Type B pancreatic cell (in vitro differentiated cells): Measurements from ENCODE around the gene CASK. TPM values are rescaled to one million over a fixed set of nuclear protein-coding genes. Genes with fewer than 3 reads are reported as not detected.
"Not testable (repeated sequence)": the region's sequence is repeated elsewhere in the genome, so short reads cannot be mapped to it uniquely, and the experiment has no call there.

Experiments
- DNase-seq: peaks from one replicate; pipeline ENCODE4 v3.0.0; 2021; ENCODE audit warnings: mixed read lengths; ENCODE audit not compliant: unreplicated experiment; ENCODE audit errors: extremely low spot score
- H3K27ac Mint-ChIP-seq: 2 replicates; pipeline ENCODE4 v1.8.0; 2021; ENCODE audit warnings: mild to moderate bottlenecking, mixed read lengths
- H3K27me3 Mint-ChIP-seq: 2 replicates; pipeline ENCODE4 v1.8.0; 2021; ENCODE audit warnings: mixed read lengths
- H3K36me3 Mint-ChIP-seq: 2 replicates; pipeline ENCODE4 v1.8.0; 2021; ENCODE audit warnings: mixed read lengths
- H3K4me1 Mint-ChIP-seq: one replicate; pipeline ENCODE4 v1.8.0; 2021; ENCODE audit warnings: mixed read lengths; ENCODE audit not compliant: unreplicated experiment
- H3K4me3 Mint-ChIP-seq: 2 replicates; pipeline ENCODE4 v1.8.0; 2021; ENCODE audit warnings: mild to moderate bottlenecking, mixed read lengths
- H3K9me3 Mint-ChIP-seq: 2 replicates; pipeline ENCODE4 v1.8.0; 2021; ENCODE audit warnings: mixed read lengths
- total RNA-seq: library from RNA; stranded (reverse); gene quantifications from 2 replicates; pipeline ENCODE4 v1.2.1, GENCODE V29; 2021; ENCODE audit warnings: low replicate concordance
- TF ChIP-seq, protein P1 (sequence below): fragments of 200-600 bp; sonication (generic); conservative IDR thresholded peaks from 2 replicates; pipeline ENCODE4 v1.5.0; 2021; ENCODE audit warnings: antibody characterized with exemption, mild to moderate bottlenecking

Gene CASK
- total RNA-seq, 1 donor from 2014 or later, result 93.8 TPM

- H3K4me3 Mint-ChIP-seq, result no peak overlapping the region
- H3K4me1 Mint-ChIP-seq, result no peaks in the 10 kb centered on the region
- DNase-seq, result no peak
- H3K27me3 Mint-ChIP-seq, result no peaks in the 10 kb centered on the region
- TF ChIP-seq, protein P1, sequence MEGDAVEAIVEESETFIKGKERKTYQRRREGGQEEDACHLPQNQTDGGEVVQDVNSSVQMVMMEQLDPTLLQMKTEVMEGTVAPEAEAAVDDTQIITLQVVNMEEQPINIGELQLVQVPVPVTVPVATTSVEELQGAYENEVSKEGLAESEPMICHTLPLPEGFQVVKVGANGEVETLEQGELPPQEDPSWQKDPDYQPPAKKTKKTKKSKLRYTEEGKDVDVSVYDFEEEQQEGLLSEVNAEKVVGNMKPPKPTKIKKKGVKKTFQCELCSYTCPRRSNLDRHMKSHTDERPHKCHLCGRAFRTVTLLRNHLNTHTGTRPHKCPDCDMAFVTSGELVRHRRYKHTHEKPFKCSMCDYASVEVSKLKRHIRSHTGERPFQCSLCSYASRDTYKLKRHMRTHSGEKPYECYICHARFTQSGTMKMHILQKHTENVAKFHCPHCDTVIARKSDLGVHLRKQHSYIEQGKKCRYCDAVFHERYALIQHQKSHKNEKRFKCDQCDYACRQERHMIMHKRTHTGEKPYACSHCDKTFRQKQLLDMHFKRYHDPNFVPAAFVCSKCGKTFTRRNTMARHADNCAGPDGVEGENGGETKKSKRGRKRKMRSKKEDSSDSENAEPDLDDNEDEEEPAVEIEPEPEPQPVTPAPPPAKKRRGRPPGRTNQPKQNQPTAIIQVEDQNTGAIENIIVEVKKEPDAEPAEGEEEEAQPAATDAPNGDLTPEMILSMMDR, result no peak
- peaks cover 4% of the 10 kb centered on the region for H3K36me3 Mint-ChIP-seq
- no peak overlapping the region for H3K27ac Mint-ChIP-seq
- peaks cover 4% of the 10 kb centered on the region for H3K9me3 Mint-ChIP-seq
These were observed 245.9 kb downstream of the CASK start for GRCh38 chrX:41677183-41678060.

DNA sequence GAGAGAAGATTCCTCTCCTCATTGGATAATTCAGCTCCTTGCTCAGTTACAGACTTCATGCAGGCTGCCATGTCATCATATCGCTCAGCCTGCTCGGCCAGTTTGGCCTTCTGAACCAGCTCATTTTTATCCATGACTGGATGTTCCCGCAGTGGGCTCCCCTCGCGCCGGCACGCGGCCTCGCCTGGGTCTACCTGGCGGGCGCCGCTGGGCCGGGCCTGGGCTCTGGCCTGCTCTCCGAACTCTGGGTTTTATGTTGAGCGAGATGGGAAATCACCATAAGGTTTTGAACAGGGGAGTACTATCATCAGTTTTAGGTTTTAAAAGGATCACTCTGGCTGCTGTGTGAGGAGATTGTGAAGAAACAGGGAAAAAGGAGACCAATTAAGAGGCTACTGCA is 247.0 kb downstream of the CASK start:
- not testable (repeated sequence) for H3K27ac Mint-ChIP-seq, H3K9me3 Mint-ChIP-seq, DNase-seq, H3K27me3 Mint-ChIP-seq, H3K36me3 Mint-ChIP-seq, H3K4me3 Mint-ChIP-seq, H3K4me1 Mint-ChIP-seq

GRCh38 chrX:41672643-41673042 is 250.7 kb downstream of the CASK start:
- Mint-ChIP-seq H3K4me3 (no peak overlapping the region), H3K9me3 (peaks cover 4% of the 10 kb centered on the region), H3K4me1 (no peaks in the 10 kb centered on the region), H3K27ac (no peak overlapping the region), H3K27me3 (no peaks in the 10 kb centered on the region), H3K36me3 (peaks cover 14% of the 10 kb centered on the region)
- DNase-seq, result no peak
- TF ChIP-seq, protein P1, result no peak

DNA sequence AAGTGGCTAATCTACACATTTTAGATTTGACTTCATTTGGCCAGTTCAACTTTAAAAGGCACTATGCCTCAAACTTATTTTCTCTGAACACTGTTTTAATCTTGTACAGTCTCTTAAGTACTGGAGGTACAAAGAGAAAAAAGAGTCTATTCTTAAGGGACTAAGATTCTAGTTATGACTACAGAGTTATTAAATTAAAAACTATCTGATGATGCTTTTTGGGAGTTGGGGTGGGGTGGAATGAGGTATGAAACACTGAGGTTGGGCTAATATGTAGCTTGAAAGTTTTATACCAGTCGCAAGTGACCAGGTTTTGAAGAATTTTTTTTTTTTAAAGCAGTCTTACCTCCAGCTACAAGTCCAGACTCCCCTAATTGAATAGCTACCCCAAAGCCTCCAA is 252.3 kb downstream of the CASK start:
- Mint-ChIP-seq H3K27ac (no peak overlapping the region), H3K36me3 (peaks cover 10% of the 10 kb centered on the region), H3K4me3 (no peak overlapping the region), H3K9me3 (no peaks in the 10 kb centered on the region), H3K4me1 (no peaks in the 10 kb centered on the region), H3K27me3 (no peaks in the 10 kb centered on the region)
- TF ChIP-seq, protein P1, result no peak
- no peak for DNase-seq

DNA sequence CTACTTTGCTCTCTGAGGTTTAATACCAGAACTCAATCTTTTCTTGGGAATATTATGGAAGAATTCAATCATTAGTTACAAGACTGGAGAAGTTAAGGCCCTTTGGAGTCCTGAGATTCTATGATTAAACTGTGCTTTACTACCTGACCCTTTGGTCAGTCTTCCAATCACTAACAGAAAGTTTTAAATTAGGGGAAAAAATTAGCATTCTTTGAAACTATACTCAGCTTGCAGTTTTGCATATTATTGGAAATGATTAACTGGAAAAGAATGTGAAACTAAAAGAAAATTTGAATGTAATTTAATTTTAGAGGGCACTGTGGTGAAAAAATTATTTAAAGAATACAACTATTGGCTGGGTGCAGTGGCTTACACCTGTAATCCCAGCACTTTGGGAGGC is 253.2 kb downstream of the CASK start:
- no peak overlapping the region for H3K27ac Mint-ChIP-seq
- TF ChIP-seq, protein P1, result no peak
- no peak overlapping the region for H3K4me3 Mint-ChIP-seq
- DNase-seq, result no peak
- H3K36me3 Mint-ChIP-seq, result peaks cover 15% of the 10 kb centered on the region
- H3K9me3 Mint-ChIP-seq, result no peaks in the 10 kb centered on the region
- H3K27me3 Mint-ChIP-seq, result no peaks in the 10 kb centered on the region
- H3K4me1 Mint-ChIP-seq, result no peaks in the 10 kb centered on the region

DNA sequence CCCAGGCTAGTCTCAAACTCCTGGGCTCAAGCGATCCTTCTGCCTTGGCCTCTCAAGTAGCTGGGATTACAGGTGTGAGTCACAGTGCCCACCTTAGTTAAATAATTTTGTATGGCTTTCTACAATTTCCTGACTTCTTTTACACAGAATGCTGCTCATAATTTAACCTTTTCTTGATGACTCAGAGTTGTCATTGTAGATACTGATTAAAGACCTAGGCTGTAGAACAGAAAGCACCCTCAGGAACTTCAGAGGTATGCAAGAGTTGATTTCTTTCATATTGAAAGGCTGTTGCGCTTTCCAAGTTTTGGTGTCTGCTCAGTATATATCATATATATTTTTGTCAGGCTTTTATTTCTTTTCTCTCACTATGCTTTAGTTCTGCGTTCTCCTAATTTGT is 255.7 kb downstream of the CASK start:
- TF ChIP-seq, protein P1, result no peak
- DNase-seq, result no peak
- no peaks in the 10 kb centered on the region for H3K4me1 Mint-ChIP-seq
- H3K27me3 Mint-ChIP-seq, result no peaks in the 10 kb centered on the region
- peaks cover 15% of the 10 kb centered on the region for H3K36me3 Mint-ChIP-seq
- no peak overlapping the region for H3K4me3 Mint-ChIP-seq
- H3K27ac Mint-ChIP-seq, result no peak overlapping the region
- H3K9me3 Mint-ChIP-seq, result no peaks in the 10 kb centered on the region
